ENCODE results near the gene FAM228B.
A peak's percentile ranks its signal among the peaks of the same experiment; 100 is the strongest.

Gene FAM228B

GRCh38 chr2:24163186-24163585 is 39.9 kb downstream of the FAM228B start:
- TF ChIP-seq REST (IDR thresholded peaks at IDR 0.05; ENCODE audit: low read depth) (no peak), CREB1 (IDR thresholded peaks at IDR 0.05; ENCODE audit: low read depth) (no peak), CEBPB (IDR thresholded peaks at IDR 0.05) (no peak), MAX (IDR thresholded peaks at IDR 0.05) (no peak), FOXM1 (IDR thresholded peaks at IDR 0.05; ENCODE audit: borderline replicate concordance, low read depth) (no peak), TAF1 (IDR thresholded peaks at IDR 0.05; ENCODE audit: low read depth) (no peak), YY1 (IDR thresholded peaks at IDR 0.05; ENCODE audit: low read depth) (no peak), ZBTB7A (IDR thresholded peaks at IDR 0.05; ENCODE audit: low read depth) (no peak), NFIC (IDR thresholded peaks at IDR 0.05) (no peak), TCF12 (IDR thresholded peaks at IDR 0.05; ENCODE audit: low read depth) (no peak), USF1 (IDR thresholded peaks at IDR 0.05) (no peak), EGR1 (IDR thresholded peaks at IDR 0.05) (no peak), RAD21 (IDR thresholded peaks at IDR 0.05; ENCODE audit: low read depth) (no peak), TEAD4 (IDR thresholded peaks at IDR 0.05) (no peak)

- TF ChIP-seq CREB1 (IDR thresholded peaks at IDR 0.05; ENCODE audit: low read depth), result no peak
- TF ChIP-seq REST (IDR thresholded peaks at IDR 0.05; ENCODE audit: low read depth), result no peak
- no peak for TF ChIP-seq RAD21 (IDR thresholded peaks at IDR 0.05; ENCODE audit: low read depth)
- no peak for TF ChIP-seq USF1 (IDR thresholded peaks at IDR 0.05)
- no peak for TF ChIP-seq YY1 (IDR thresholded peaks at IDR 0.05; ENCODE audit: low read depth)
- no peak for TF ChIP-seq MAX (IDR thresholded peaks at IDR 0.05)
- TF ChIP-seq TAF1 (IDR thresholded peaks at IDR 0.05; ENCODE audit: low read depth), result no peak
- TF ChIP-seq TCF12 (IDR thresholded peaks at IDR 0.05; ENCODE audit: low read depth), result no peak
- TF ChIP-seq FOXM1 (IDR thresholded peaks at IDR 0.05; ENCODE audit: borderline replicate concordance, low read depth), result no peak
- no peak for TF ChIP-seq EP300 (IDR thresholded peaks at IDR 0.05; ENCODE audit: borderline replicate concordance)
- no peak for TF ChIP-seq EGR1 (IDR thresholded peaks at IDR 0.05)
- no peak for TF ChIP-seq CEBPB (IDR thresholded peaks at IDR 0.05)
- TF ChIP-seq ZBTB7A (IDR thresholded peaks at IDR 0.05; ENCODE audit: low read depth), result no peak
- TF ChIP-seq NFIC (IDR thresholded peaks at IDR 0.05), result no peak
- TF ChIP-seq TEAD4 (IDR thresholded peaks at IDR 0.05), result no peak
These were observed 40.3 kb downstream of the FAM228B start for GRCh38 chr2:24163601-24164000.

- TF ChIP-seq RAD21 (IDR thresholded peaks at IDR 0.05; ENCODE audit: low read depth), result peak; percentile 68
- no peak for TF ChIP-seq CEBPB (IDR thresholded peaks at IDR 0.05)
- peak; percentile 48; the same call in 1 of the 2 replicates for TF ChIP-seq ZBTB7A (IDR thresholded peaks at IDR 0.05; ENCODE audit: low read depth)
These were observed 41.2 kb downstream of the FAM228B start for GRCh38 chr2:24164416-24164973.

- no peak for TF ChIP-seq ZBTB7A (IDR thresholded peaks at IDR 0.05; ENCODE audit: low read depth)
- TF ChIP-seq FOXM1 (IDR thresholded peaks at IDR 0.05; ENCODE audit: borderline replicate concordance, low read depth), result no peak
- no peak for TF ChIP-seq CEBPB (IDR thresholded peaks at IDR 0.05)
- TF ChIP-seq YY1 (IDR thresholded peaks at IDR 0.05; ENCODE audit: low read depth), result no peak
- TF ChIP-seq CREB1 (IDR thresholded peaks at IDR 0.05; ENCODE audit: low read depth), result no peak
- TF ChIP-seq REST (IDR thresholded peaks at IDR 0.05; ENCODE audit: low read depth), result no peak
- TF ChIP-seq EGR1 (IDR thresholded peaks at IDR 0.05), result no peak
- no peak for TF ChIP-seq TAF1 (IDR thresholded peaks at IDR 0.05; ENCODE audit: low read depth)
- TF ChIP-seq TEAD4 (IDR thresholded peaks at IDR 0.05), result no peak
- TF ChIP-seq USF1 (IDR thresholded peaks at IDR 0.05), result no peak
- TF ChIP-seq TCF12 (IDR thresholded peaks at IDR 0.05; ENCODE audit: low read depth), result no peak
- no peak for TF ChIP-seq MAX (IDR thresholded peaks at IDR 0.05)
These were observed 45.8 kb downstream of the FAM228B start for GRCh38 chr2:24169023-24169422.
